Loucy (cell line): Measurements from ENCODE around the gene SCFD2.

ENCODE experiments used
- H2AFZ ChIP-seq: fragments of 200-600 bp; sonication (generic); 2 replicates; pipeline ENCODE4 v1.6.0; 2016; ENCODE audit warnings: antibody characterized with exemption, mild to moderate bottlenecking, low read length, moderate library complexity
- H3F3A ChIP-seq: fragments of 200-600 bp; 2 replicates; pipeline ENCODE4 v1.6.0; 2016; ENCODE audit warnings: antibody characterized with exemption, low read depth, mild to moderate bottlenecking
- H3K27me3 ChIP-seq: fragments of 200-600 bp; sonication (generic); 2 replicates; pipeline ENCODE4 v1.6.1; 2014; ENCODE audit warnings: low read length, mild to moderate bottlenecking; ENCODE audit not compliant: insufficient read depth, poor library complexity, severe bottlenecking
- H3K36me3 ChIP-seq: fragments of 200-600 bp; sonication (generic); 2 replicates; pipeline ENCODE4 v1.6.1; 2016; ENCODE audit warnings: low read length; ENCODE audit not compliant: insufficient read depth
- H3K4me1 ChIP-seq: fragments of 200-600 bp; sonication (generic); 2 replicates; pipeline ENCODE4 v1.5.1; 2014; ENCODE audit warnings: low read length, mild to moderate bottlenecking; ENCODE audit not compliant: insufficient read depth, poor library complexity, severe bottlenecking
- H3K4me2 ChIP-seq: fragments of 200-600 bp; sonication (generic); 2 replicates; pipeline ENCODE4 v1.6.0; 2014; ENCODE audit warnings: antibody characterized with exemption, low read length, low read depth, mild to moderate bottlenecking; ENCODE audit not compliant: poor library complexity, severe bottlenecking
- H3K4me3 ChIP-seq: fragments of 200-600 bp; sonication (generic); 2 replicates; pipeline ENCODE4 v1.5.1; 2014; ENCODE audit warnings: low read length, mild to moderate bottlenecking, mixed read lengths; ENCODE audit not compliant: poor library complexity, severe bottlenecking
- H3K79me2 ChIP-seq: fragments of 200-600 bp; sonication (generic); 2 replicates; pipeline ENCODE4 v1.6.1; 2014; ENCODE audit warnings: low read length; ENCODE audit not compliant: insufficient read depth
- H3K9ac ChIP-seq: fragments of 200-600 bp; sonication (generic); 2 replicates; pipeline ENCODE4 v1.6.0; 2014; ENCODE audit warnings: mild to moderate bottlenecking, low read depth, low read length, moderate library complexity; ENCODE audit not compliant: poor library complexity, severe bottlenecking
- H3K9me2 ChIP-seq: fragments of 200-600 bp; sonication (generic); replicated peaks from 2 replicates; pipeline ENCODE4 v1.6.1; 2016; ENCODE audit warnings: low read depth, low read length, mixed read lengths
- H3K9me3 ChIP-seq: fragments of 200-600 bp; sonication (generic); 2 replicates; pipeline ENCODE4 v1.6.1; 2014; ENCODE audit warnings: mild to moderate bottlenecking, antibody characterized with exemption, low read length, low read depth; ENCODE audit not compliant: insufficient read depth
- H4K20me1 ChIP-seq: fragments of 200-600 bp; sonication (generic); 2 replicates; pipeline ENCODE4 v1.6.0; 2014; ENCODE audit warnings: antibody characterized with exemption, low read length, mild to moderate bottlenecking; ENCODE audit not compliant: insufficient read depth, poor library complexity, severe bottlenecking
- CTCF ChIP-seq: fragments of 200-600 bp; sonication (generic); conservative IDR thresholded peaks from 2 replicates; pipeline ENCODE4 v1.5.1; 2014; ENCODE audit warnings: mild to moderate bottlenecking, antibody characterized with exemption, low read length
- EZH2phosphoT487 ChIP-seq: fragments of 200-600 bp; IDR thresholded peaks from 2 replicates; pipeline ENCODE4 v1.6.1; 2018; ENCODE audit warnings: antibody characterized with exemption, mild to moderate bottlenecking, moderate library complexity, borderline replicate concordance

The SCFD2 gene

GRCh38 chr4:53374777-53375258 is 9.0 kb upstream of the SCFD2 start:
- no peaks in the 10 kb centered on the region for H3F3A ChIP-seq
- H3K4me3 ChIP-seq, result no peak overlapping the region
- no peak overlapping the region for H3K9ac ChIP-seq
- H3K9me3 ChIP-seq, result no peaks in the 10 kb centered on the region
- no peaks in the 10 kb centered on the region for H3K36me3 ChIP-seq
- H3K9me2 ChIP-seq, result no peaks in the 10 kb centered on the region
- no peak overlapping the region for H3K4me2 ChIP-seq
- H3K27me3 ChIP-seq, result no peaks in the 10 kb centered on the region
- H2AFZ ChIP-seq, result no peak overlapping the region
- peaks cover 20% of the 10 kb centered on the region for H4K20me1 ChIP-seq
- peaks cover 24% of the 10 kb centered on the region for H3K79me2 ChIP-seq
- TF ChIP-seq EZH2phosphoT487, result no peak
- no peak for TF ChIP-seq CTCF
- peaks cover 18% of the 10 kb centered on the region for H3K4me1 ChIP-seq

GRCh38 chr4:53371843-53372521 is 6.1 kb upstream of the SCFD2 start:
- H3K9ac ChIP-seq, result no peak overlapping the region
- no peaks in the 10 kb centered on the region for H3F3A ChIP-seq
- H3K4me1 ChIP-seq, result peaks cover 3% of the 10 kb centered on the region
- H3K27me3 ChIP-seq, result no peaks in the 10 kb centered on the region
- H3K9me2 ChIP-seq, result no peaks in the 10 kb centered on the region
- no peaks in the 10 kb centered on the region for H3K9me3 ChIP-seq
- no peaks in the 10 kb centered on the region for H3K79me2 ChIP-seq
- TF ChIP-seq CTCF (no peak), EZH2phosphoT487 (no peak)
- H4K20me1 ChIP-seq, result no peaks in the 10 kb centered on the region
- no peaks in the 10 kb centered on the region for H3K36me3 ChIP-seq
- no peak overlapping the region for H3K4me3 ChIP-seq
- no peak overlapping the region for H2AFZ ChIP-seq
- H3K4me2 ChIP-seq, result no peak overlapping the region

- H3K9me2 ChIP-seq, result no peaks in the 10 kb centered on the region
- peaks cover 8% of the 10 kb centered on the region for H3K4me1 ChIP-seq
- H3K36me3 ChIP-seq, result no peaks in the 10 kb centered on the region
- H3F3A ChIP-seq, result no peaks in the 10 kb centered on the region
- no peaks in the 10 kb centered on the region for H4K20me1 ChIP-seq
- no peaks in the 10 kb centered on the region for H3K79me2 ChIP-seq
- TF ChIP-seq CTCF (no peak), EZH2phosphoT487 (no peak)
- no peaks in the 10 kb centered on the region for H3K9me3 ChIP-seq
- H3K9ac ChIP-seq, result no peak overlapping the region
- no peaks in the 10 kb centered on the region for H3K27me3 ChIP-seq
- no peak overlapping the region for H3K4me2 ChIP-seq
- no peak overlapping the region for H3K4me3 ChIP-seq
- no peak overlapping the region for H2AFZ ChIP-seq
Observed at GRCh38 chr4:53371049-53371448, 5.2 kb upstream of the SCFD2 start.
